ENCODE measurements around the gene SLC37A4. TPM values are rescaled to one million over a fixed set of nuclear protein-coding genes. Genes with fewer than 3 reads are reported as not detected.
"Not testable (repeated sequence)": the region's sequence is repeated elsewhere in the genome, so short reads cannot be mapped to it uniquely, and the experiment has no call there.

SLC37A4 gene
- polyA plus RNA-seq, 6 donors from 2014 or later: 8.1 to 12.8 (median 11.1) TPM

GRCh38 chr11:119000906-119001305 lies 29.8 kb downstream of the SLC37A4 start:
- H3K27me3 Mint-ChIP-seq: no peaks in the 10 kb centered on the region
- H3K27ac Mint-ChIP-seq: peak overlapping the region in 1 of 6 donors; percentile 33

GRCh38 chr11:118998822-118999221 lies 31.9 kb downstream of the SLC37A4 start:
- Mint-ChIP-seq H3K9me3 (no peaks in the 10 kb centered on the region), H3K4me1 (peaks cover 27 to 34% (median 28%) of the 10 kb centered on the region in 3 donors)

More at GRCh38 chr11:119000906-119001305, 29.8 kb downstream of the SLC37A4 start:
- peak overlapping the region in 1 of 8 donors; percentile 58 for H3K4me3 Mint-ChIP-seq
- DNase-seq (no peak), ATAC-seq (ENCODE audit: low read depth in 2 of 2) (no peak)
- H3K4me1 Mint-ChIP-seq: peaks cover 27 to 34% (median 28%) of the 10 kb centered on the region in 3 donors
- peaks cover 0 to 4% of the 10 kb centered on the region in 2 donors for H3K36me3 Mint-ChIP-seq
- no peaks in the 10 kb centered on the region for H3K9me3 Mint-ChIP-seq

GRCh38 chr11:118998388-118998717 lies 32.3 kb downstream of the SLC37A4 start:
- H3K4me3 Mint-ChIP-seq: peak overlapping the region; percentile 93 to 98 (median 95)

More at GRCh38 chr11:118998822-118999221, 31.9 kb downstream of the SLC37A4 start:
- DNase-seq (no peak), ATAC-seq (ENCODE audit: low read depth in 2 of 2) (no peak)
- Mint-ChIP-seq H3K36me3 (peaks cover 0 to 4% of the 10 kb centered on the region in 2 donors), H3K27ac (peak overlapping the region; percentile 65 to 96 (median 92)), H3K27me3 (no peaks in the 10 kb centered on the region), H3K4me3 (peak overlapping the region; percentile 93 to 98 (median 95))

GRCh38 chr11:118997627-118998387 lies 32.9 kb downstream of the SLC37A4 start, which contains the start of gene CENATAC:
TSS of gene CENATAC (plus strand) at chr11:118998138. CDS start at chr11:118998198, 60 bp downstream.
- no peaks in the 10 kb centered on the region for H3K9me3 Mint-ChIP-seq
- peak; percentile 92 to 93 for ATAC-seq (ENCODE audit: low read depth in 2 of 2)
- no peaks in the 10 kb centered on the region for H3K27me3 Mint-ChIP-seq
- peak within 1 kb of the TSS; percentile 93 to 98 (median 95) for H3K4me3 Mint-ChIP-seq
- peaks cover 0 to under 1% of the 10 kb centered on the region in 2 donors for H3K36me3 Mint-ChIP-seq
- H3K27ac Mint-ChIP-seq: peak within 1 kb of the TSS; percentile 83 to 99 (median 96)
- DNase-seq: peak; percentile 91
- H3K4me1 Mint-ChIP-seq: peaks cover 24 to 34% (median 27%) of the 10 kb centered on the region in 3 donors

More at GRCh38 chr11:118998388-118998717, 32.3 kb downstream of the SLC37A4 start:
- Mint-ChIP-seq H3K27ac (peak overlapping the region in 5 of 6 donors; percentile 90 to 96 (median 93)), H3K36me3 (peaks cover 0 to 4% of the 10 kb centered on the region in 2 donors), H3K9me3 (no peaks in the 10 kb centered on the region), H3K4me1 (peaks cover 27 to 34% (median 28%) of the 10 kb centered on the region in 3 donors), H3K27me3 (no peaks in the 10 kb centered on the region)
- DNase-seq: no peak
- peak; percentile 17 to 20 for ATAC-seq (ENCODE audit: low read depth in 2 of 2)

- DNase-seq: peak; percentile 25
- H3K27ac Mint-ChIP-seq: peak overlapping the region; percentile 83 to 99 (median 96)
- H3K9me3 Mint-ChIP-seq: no peaks in the 10 kb centered on the region
- ATAC-seq (ENCODE audit: low read depth in 2 of 2): peak; percentile 32 to 35
- no peaks in the 10 kb centered on the region for H3K36me3 Mint-ChIP-seq
- peaks cover 24 to 34% (median 27%) of the 10 kb centered on the region in 3 donors for H3K4me1 Mint-ChIP-seq
- peak overlapping the region; percentile 93 to 98 (median 95) for H3K4me3 Mint-ChIP-seq
- no peaks in the 10 kb centered on the region for H3K27me3 Mint-ChIP-seq
These were observed 33.6 kb downstream of the SLC37A4 start for GRCh38 chr11:118996926-118997626.

- DNase-seq; H3K27me3 Mint-ChIP-seq; H3K27ac Mint-ChIP-seq; H3K4me1 Mint-ChIP-seq; ATAC-seq (ENCODE audit: low read depth in 2 of 2); H3K4me3 Mint-ChIP-seq; H3K36me3 Mint-ChIP-seq; H3K9me3 Mint-ChIP-seq: not testable (repeated sequence)
These were observed 39.1 kb downstream of the SLC37A4 start for GRCh38 chr11:118991486-118992038.

GRCh38 chr11:118988280-118988679 lies 42.4 kb downstream of the SLC37A4 start:
- DNase-seq (no peak), ATAC-seq (ENCODE audit: low read depth in 2 of 2) (no peak)
- no peak overlapping the region for H3K4me3 Mint-ChIP-seq
- H3K27ac Mint-ChIP-seq: peak overlapping the region in 1 of 6 donors; percentile 44
- H3K36me3 Mint-ChIP-seq: no peaks in the 10 kb centered on the region
- no peaks in the 10 kb centered on the region for H3K9me3 Mint-ChIP-seq
- H3K27me3 Mint-ChIP-seq: no peaks in the 10 kb centered on the region
- H3K4me1 Mint-ChIP-seq: peaks cover 0 to 6% (median 4%) of the 10 kb centered on the region in 3 donors

- Mint-ChIP-seq H3K4me1 (peaks cover 0 to 7% (median 4%) of the 10 kb centered on the region in 3 donors), H3K36me3 (no peaks in the 10 kb centered on the region), H3K27ac (no peak overlapping the region), H3K4me3 (no peak overlapping the region), H3K9me3 (no peaks in the 10 kb centered on the region), H3K27me3 (peaks cover 0 to 9% (median 0%) of the 10 kb centered on the region in 3 donors)
- ATAC-seq (ENCODE audit: low read depth in 2 of 2): no peak
- no peak for DNase-seq
These were observed 45.9 kb downstream of the SLC37A4 start for GRCh38 chr11:118984825-118985224.

GRCh38 chr11:118984337-118984736 lies 46.3 kb downstream of the SLC37A4 start:
- Mint-ChIP-seq H3K4me1 (peaks cover 0 to 12% (median 4%) of the 10 kb centered on the region in 3 donors), H3K27me3 (peaks cover 0 to 14% (median 0%) of the 10 kb centered on the region in 3 donors)
- not testable (repeated sequence) for DNase-seq; H3K27ac Mint-ChIP-seq; H3K9me3 Mint-ChIP-seq; ATAC-seq (ENCODE audit: low read depth in 2 of 2); H3K36me3 Mint-ChIP-seq; H3K4me3 Mint-ChIP-seq

- Mint-ChIP-seq H3K27ac (peak overlapping the region in 1 of 6 donors; percentile 58), H3K9me3 (no peaks in the 10 kb centered on the region), H3K27me3 (peaks cover 12 to 26% (median 17%) of the 10 kb centered on the region in 3 donors), H3K36me3 (no peaks in the 10 kb centered on the region), H3K4me1 (peaks cover 0 to 6% (median 0%) of the 10 kb centered on the region in 3 donors), H3K4me3 (peak overlapping the region in 1 of 8 donors; percentile 61)
- DNase-seq (no peak), ATAC-seq (ENCODE audit: low read depth in 2 of 2) (no peak)
These were observed 50.3 kb downstream of the SLC37A4 start for GRCh38 chr11:118980191-118980881.

GRCh38 chr11:118979434-118979833 lies 51.2 kb downstream of the SLC37A4 start:
- no peaks in the 10 kb centered on the region for H3K9me3 Mint-ChIP-seq
- no peak overlapping the region for H3K27ac Mint-ChIP-seq
- DNase-seq: no peak
- H3K36me3 Mint-ChIP-seq: no peaks in the 10 kb centered on the region
- peaks cover 20 to 33% (median 26%) of the 10 kb centered on the region in 3 donors for H3K27me3 Mint-ChIP-seq
- H3K4me3 Mint-ChIP-seq: peak overlapping the region in 1 of 8 donors; percentile 25
- peaks cover 0 to 6% (median 0%) of the 10 kb centered on the region in 3 donors for H3K4me1 Mint-ChIP-seq
- ATAC-seq (ENCODE audit: low read depth in 2 of 2): peak; percentile 33 to 40

GRCh38 chr11:118975771-118976709 lies 54.6 kb downstream of the SLC37A4 start:
- Mint-ChIP-seq H3K4me1 (peaks cover 0 to 6% (median 0%) of the 10 kb centered on the region in 3 donors), H3K9me3 (no peaks in the 10 kb centered on the region), H3K4me3 (no peak overlapping the region), H3K36me3 (peaks cover 0 to 8% of the 10 kb centered on the region in 2 donors), H3K27ac (no peak overlapping the region), H3K27me3 (peaks cover 28 to 44% (median 39%) of the 10 kb centered on the region in 3 donors)
- DNase-seq (no peak), ATAC-seq (ENCODE audit: low read depth in 2 of 2) (no peak)

Measured in naive B cell (primary cell).